GM12891 (cell line): Measurements from ENCODE around the gene KPNA2.

ENCODE experiments used
- PAX5 ChIP-seq: IDR thresholded peaks from 2 replicates; pipeline ENCODE4 v1.6.1; 2011; ENCODE audit warnings: low read length, moderate library complexity, mild to moderate bottlenecking; ENCODE audit not compliant: insufficient read depth, severe bottlenecking
- POLR2A ChIP-seq: IDR thresholded peaks from 2 replicates; pipeline ENCODE4 v1.6.1; 2011; ENCODE audit warnings: low read depth, low read length, control low read depth
- POLR2AphosphoS5 ChIP-seq: IDR thresholded peaks from 2 replicates; pipeline ENCODE4 v1.6.1; 2011; ENCODE audit warnings: low read depth, low read length, control low read depth
- POU2F2 ChIP-seq: IDR thresholded peaks from 2 replicates; pipeline ENCODE4 v1.6.1; 2011; ENCODE audit warnings: low read depth, mild to moderate bottlenecking, control low read depth, low read length, moderate library complexity
- SPI1 ChIP-seq: IDR thresholded peaks from 2 replicates; pipeline ENCODE4 v1.6.1; 2011; ENCODE audit warnings: low read depth, low read length, control low read depth
- TAF1 ChIP-seq: IDR thresholded peaks from 2 replicates; pipeline ENCODE4 v1.6.1; 2011; ENCODE audit warnings: low read depth, low read length, control low read depth

DNA sequence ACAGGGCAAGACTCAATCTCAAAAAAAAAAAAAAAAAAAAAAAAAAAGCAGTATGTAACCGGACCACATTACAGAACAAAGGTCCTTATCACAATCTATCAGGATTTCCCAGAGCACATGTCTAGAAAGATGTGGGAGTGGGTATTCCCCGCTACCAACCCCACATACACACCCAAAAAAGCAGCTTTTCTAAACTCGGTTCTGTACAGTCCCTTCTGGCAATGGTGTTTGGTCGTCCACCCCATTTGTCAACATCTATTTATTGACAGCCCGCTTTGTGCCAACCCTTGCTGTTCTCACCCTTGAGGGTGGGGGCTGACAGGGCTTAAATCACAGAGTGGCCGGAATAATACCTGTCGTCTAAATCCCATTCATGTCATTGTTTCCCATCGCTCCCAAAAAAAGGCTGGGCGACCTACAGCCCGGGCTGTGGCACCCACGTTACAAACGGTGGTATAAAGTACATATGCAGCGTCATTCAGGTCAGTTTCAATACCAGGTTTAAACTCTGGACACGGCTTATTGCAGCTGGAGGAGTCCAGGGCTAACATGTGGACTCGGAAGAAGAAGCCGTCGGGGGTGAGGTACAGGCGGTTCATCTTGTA, 42.9 kb upstream of the KPNA2 start:
- TF ChIP-seq SPI1 (no peak), POLR2AphosphoS5 (no peak), POLR2A (no peak), TAF1 (no peak), PAX5 (no peak), POU2F2 (no peak)
